Mesothelial cell of epicardium (in vitro differentiated cells): ENCODE data around the gene CSF1R. TPM values are rescaled to one million over a fixed set of nuclear protein-coding genes. Genes with fewer than 3 reads are reported as not detected.

Experiments used
- DNase-seq, 2 experiments: peaks; one replicate each; pipeline ENCODE4 v3.0.0; 2021; ENCODE audit warnings: low spot score in 2 of 2; ENCODE audit not compliant: unreplicated experiment in 2 of 2
- H3K27ac Mint-ChIP-seq: 2 replicates; pipeline ENCODE4 v1.8.0; 2021; ENCODE audit warnings: mixed read lengths
- H3K27me3 Mint-ChIP-seq: 2 replicates; pipeline ENCODE4 v1.8.0; 2021; ENCODE audit warnings: low read depth, mixed read lengths
- H3K36me3 Mint-ChIP-seq: 2 replicates; pipeline ENCODE4 v1.8.0; 2021; ENCODE audit warnings: mixed read lengths
- H3K4me1 Mint-ChIP-seq: 2 replicates; pipeline ENCODE4 v1.8.0; 2021; ENCODE audit warnings: mixed read lengths
- H3K4me3 Mint-ChIP-seq: 2 replicates; pipeline ENCODE4 v1.8.0; 2021; ENCODE audit warnings: mild to moderate bottlenecking, moderate library complexity, mixed read lengths
- H3K9me3 Mint-ChIP-seq: 2 replicates; pipeline ENCODE4 v1.8.0; 2021; ENCODE audit warnings: mixed read lengths
- CTCF ChIP-seq: fragments of 200-600 bp; sonication (generic); IDR thresholded peaks from one replicate; pipeline ENCODE4 v1.5.0; 2021; ENCODE audit warnings: antibody characterized with exemption; ENCODE audit not compliant: unreplicated experiment
- total RNA-seq: library from RNA; stranded (reverse); gene quantifications from 3 replicates; pipeline ENCODE4 v1.2.1, GENCODE V29; 2021

The CSF1R gene
- total RNA-seq, 1 donor from 2014 or later, result 0.18 TPM

GRCh38 chr5:150131978-150132694 lies 45.8 kb upstream of the CSF1R start:
- peaks cover 6% of the 10 kb centered on the region for H3K4me1 Mint-ChIP-seq
- H3K27ac Mint-ChIP-seq, result no peak overlapping the region
- no peak for TF ChIP-seq CTCF
- H3K4me3 Mint-ChIP-seq, result no peak overlapping the region
- peaks cover 5% of the 10 kb centered on the region for H3K36me3 Mint-ChIP-seq
- H3K27me3 Mint-ChIP-seq, result no peaks in the 10 kb centered on the region
- DNase-seq, result no peak
- no peaks in the 10 kb centered on the region for H3K9me3 Mint-ChIP-seq

GRCh38 chr5:150131461-150131860 lies 45.1 kb upstream of the CSF1R start:
- H3K27me3 Mint-ChIP-seq, result no peaks in the 10 kb centered on the region
- H3K36me3 Mint-ChIP-seq, result peaks cover 5% of the 10 kb centered on the region
- H3K9me3 Mint-ChIP-seq, result no peaks in the 10 kb centered on the region
- H3K27ac Mint-ChIP-seq, result peak overlapping the region; percentile 2
- TF ChIP-seq CTCF, result no peak
- no peak overlapping the region for H3K4me3 Mint-ChIP-seq
- peaks cover 5% of the 10 kb centered on the region for H3K4me1 Mint-ChIP-seq
- no peak for DNase-seq

GRCh38 chr5:150130493-150130922 lies 44.2 kb upstream of the CSF1R start:
- peaks cover 5% of the 10 kb centered on the region for H3K36me3 Mint-ChIP-seq
- H3K4me1 Mint-ChIP-seq, result peaks cover 2% of the 10 kb centered on the region
- no peak overlapping the region for H3K27ac Mint-ChIP-seq
- H3K27me3 Mint-ChIP-seq, result no peaks in the 10 kb centered on the region
- DNase-seq, result no peak
- H3K4me3 Mint-ChIP-seq, result no peak overlapping the region
- no peak for TF ChIP-seq CTCF
- no peaks in the 10 kb centered on the region for H3K9me3 Mint-ChIP-seq

- H3K27ac Mint-ChIP-seq, result no peak overlapping the region
- peaks cover 6% of the 10 kb centered on the region for H3K36me3 Mint-ChIP-seq
Measured at GRCh38 chr5:150129813-150130492, 43.6 kb upstream of the CSF1R start.

GRCh38 chr5:150129454-150129812 lies 43.1 kb upstream of the CSF1R start:
- Mint-ChIP-seq H3K9me3 (no peaks in the 10 kb centered on the region), H3K4me1 (peaks cover 2% of the 10 kb centered on the region), H3K36me3 (peaks cover 6% of the 10 kb centered on the region), H3K27ac (no peak overlapping the region), H3K27me3 (no peaks in the 10 kb centered on the region), H3K4me3 (no peak overlapping the region)
- DNase-seq, result no peak
- TF ChIP-seq CTCF, result no peak

More at GRCh38 chr5:150129813-150130492, 43.6 kb upstream of the CSF1R start:
- Mint-ChIP-seq H3K4me1 (peaks cover 2% of the 10 kb centered on the region), H3K9me3 (no peaks in the 10 kb centered on the region), H3K27me3 (no peaks in the 10 kb centered on the region), H3K4me3 (no peak overlapping the region)
- peak in 1 of 2 experiments; percentile 68 for DNase-seq
- peak; percentile 90 for TF ChIP-seq CTCF
